Thyroid gland (tissue), 4 donors: Measurements from ENCODE around the gene ACIN1. TPM values are rescaled to one million over a fixed set of nuclear protein-coding genes. Genes with fewer than 3 reads are reported as not detected.

ENCODE experiments used
- DNase-seq, 2 donors: peaks; one replicate each; pipeline ENCODE4 v3.0.0-alpha.2; 2019
- H3K27ac ChIP-seq, 3 donors: fragments of 200-600 bp; sonication (generic); 1 replicate in 2 of 3; 2 replicates in 1 of 3; pipeline ENCODE4 v1.5.1; 2016 to 2019; ENCODE audit warnings: mild to moderate bottlenecking in 1 of 3, moderate library complexity in 1 of 3
- H3K27me3 ChIP-seq: fragments of 200-600 bp; sonication (generic); one replicate; pipeline ENCODE4 v1.5.1; 2019
- H3K36me3 ChIP-seq, 2 donors: fragments of 200-600 bp; sonication (generic); one replicate each; pipeline ENCODE4 v1.5.1; 2016 to 2019
- H3K4me1 ChIP-seq, 2 donors: fragments of 200-600 bp; sonication (generic); one replicate each; pipeline ENCODE4 v1.5.1; 2017 to 2019
- H3K4me3 ChIP-seq, 3 donors: fragments of 200-600 bp; sonication (generic); replicated peaks in 1 of 3; 1 replicate in 2 of 3; 2 replicates in 1 of 3; pipeline ENCODE4 v1.5.1; 2016; ENCODE audit warnings: mild to moderate bottlenecking in 1 of 3
- H3K9me3 ChIP-seq: fragments of 200-600 bp; sonication (generic); one replicate; pipeline ENCODE4 v1.5.1; 2017
- CTCF ChIP-seq, 6 experiments: fragments of 200-600 bp in 3 of 6; fragments of 450-650 bp in 3 of 6; sonication (generic) in 3 of 6; IDR thresholded peaks; one replicate each; pipeline ENCODE4 v1.5.1; 2016 to 2019; ENCODE audit warnings: antibody characterized with exemption in 6 of 6, mild to moderate bottlenecking in 2 of 6, inconsistent platforms in 1 of 6, moderate library complexity in 1 of 6
- POLR2A ChIP-seq, 2 donors: fragments of 450-650 bp; IDR thresholded peaks; one replicate each; pipeline ENCODE4 v1.6.1; 2017; ENCODE audit warnings: antibody characterized with exemption in 2 of 2, mild to moderate bottlenecking in 2 of 2, moderate library complexity in 1 of 2
- WGBS, 2 donors: methylation state at CpG; one replicate each; pipeline ENCODE4 v1.1.5; 2017; 5-methylcytosine and 5-hydroxymethylcytosine counted together
- intact Hi-C: fragments of 100-400 bp; cut with DNase I; formaldehyde crosslinking; loops from one replicate; pipeline ENCODE4 v1.15.1; 2023
- total RNA-seq, 4 donors: library from RNA; depleted of rRNA; stranded (reverse); fragments of >200 nt; gene quantifications; one replicate each; pipeline ENCODE4 v1.2.3, GENCODE V29; 2016

ACIN1 gene
- total RNA-seq, 4 donors from 2014 or later: 143 to 195 (median 152) TPM

- Histone ChIP-seq H3K9me3 (no peaks in the 10 kb centered on the region), H3K4me1 (peaks cover 0 to 4% of the 10 kb centered on the region in 2 donors), H3K27ac (no peak overlapping the region), H3K4me3 (no peak overlapping the region), H3K36me3 (peaks cover 12 to 13% of the 10 kb centered on the region in 2 donors), H3K27me3 (no peaks in the 10 kb centered on the region)
- DNase-seq: no peak
- TF ChIP-seq POLR2A (IDR thresholded peaks at IDR 0.05) (no peak), CTCF (IDR thresholded peaks at IDR 0.05) (no peak)
- intact Hi-C loops: no loop called here
- 92 to 97% methylated on average over 2 of the region's 2 CpGs for WGBS, 2 donors
These were observed 71.2 kb downstream of the ACIN1 start for GRCh38 chr14:23023795-23024152.

DNA sequence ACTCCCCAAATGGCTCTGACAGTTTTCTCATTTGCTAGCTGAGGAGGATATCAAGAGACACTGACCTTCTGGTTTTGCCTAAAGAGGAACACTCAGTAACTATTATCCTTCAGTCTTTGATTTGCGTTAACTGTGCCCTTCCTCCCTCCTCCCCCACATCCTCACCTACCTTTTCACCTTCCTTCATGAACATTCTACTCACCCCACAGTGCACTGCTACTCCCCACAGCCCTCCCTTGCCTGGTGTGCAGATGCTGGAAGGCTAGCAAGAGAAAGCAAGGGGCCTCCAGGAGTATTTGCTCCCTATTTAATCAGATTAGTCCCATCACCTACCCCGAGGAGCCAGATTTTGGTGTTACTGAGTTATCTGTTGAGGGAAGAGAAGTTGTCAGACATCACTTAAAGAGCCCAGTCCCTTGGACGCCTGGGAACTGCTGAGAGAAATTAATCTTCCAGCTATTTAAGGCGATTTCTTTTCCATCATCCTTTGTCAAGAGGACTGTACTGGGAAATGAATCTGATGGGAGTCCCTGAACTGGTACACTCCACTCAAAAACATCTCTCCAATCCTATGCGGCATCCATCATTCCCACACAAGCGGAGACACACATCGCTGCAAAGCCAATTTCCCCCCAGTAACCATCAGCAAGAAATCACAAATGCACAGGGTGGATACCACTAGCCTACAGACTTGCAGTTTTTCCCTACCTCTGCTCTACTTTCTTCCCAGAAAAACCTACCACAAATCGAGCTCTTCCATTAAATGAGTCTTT lies 71.7 kb downstream of the ACIN1 start:
- TF ChIP-seq CTCF (IDR thresholded peaks at IDR 0.05) (no peak), POLR2A (IDR thresholded peaks at IDR 0.05) (no peak)
- no peaks in the 10 kb centered on the region for H3K27me3 ChIP-seq
- intact Hi-C loops: no loop called here
- H3K36me3 ChIP-seq: peaks cover 12 to 13% of the 10 kb centered on the region in 2 donors
- H3K4me1 ChIP-seq: no peaks in the 10 kb centered on the region
- no peaks in the 10 kb centered on the region for H3K9me3 ChIP-seq
- DNase-seq: no peak
- H3K27ac ChIP-seq: no peak overlapping the region
- WGBS, 2 donors: 79 to 87% methylated on average over 8 of the region's 8 CpGs
- no peak overlapping the region for H3K4me3 ChIP-seq

- H3K27me3 ChIP-seq: no peaks in the 10 kb centered on the region
- peaks cover 12 to 13% of the 10 kb centered on the region in 2 donors for H3K36me3 ChIP-seq
- 68 to 69% methylated on average over 7 of the region's 7 CpGs for whole genome bisulfite sequencing, 2 donors
- DNase-seq: no peak
- no peak overlapping the region for H3K4me3 ChIP-seq
- no peak for TF ChIP-seq CTCF (IDR thresholded peaks at IDR 0.05)
- H3K9me3 ChIP-seq: no peaks in the 10 kb centered on the region
- no peak overlapping the region for H3K27ac ChIP-seq
- intact Hi-C loops: no loop called here
- H3K4me1 ChIP-seq: no peaks in the 10 kb centered on the region
These were observed 73.0 kb downstream of the ACIN1 start for GRCh38 chr14:23021889-23022442.

GRCh38 chr14:23021434-23021833 lies 73.5 kb downstream of the ACIN1 start:
- H3K4me3 ChIP-seq: no peak overlapping the region
- intact Hi-C loops: no loop called here
- no peak for TF ChIP-seq CTCF (IDR thresholded peaks at IDR 0.05)
- H3K36me3 ChIP-seq: peaks cover 12 to 13% of the 10 kb centered on the region in 2 donors
- 72 to 75% methylated on average over 9 of the region's 9 CpGs for WGBS, 2 donors
- H3K27ac ChIP-seq: no peak overlapping the region
- no peaks in the 10 kb centered on the region for H3K27me3 ChIP-seq
- DNase-seq: no peak
- no peaks in the 10 kb centered on the region for H3K4me1 ChIP-seq
- H3K9me3 ChIP-seq: no peaks in the 10 kb centered on the region
